GM12878 (cell line): Measurements from ENCODE around the gene PPOX. TPM values are rescaled to one million over a fixed set of nuclear protein-coding genes. Genes with fewer than 3 reads are reported as not detected.

Experiments used
- ASH2L ChIP-seq: fragments of 300-600, 200-600 bp; sonication (generic); IDR thresholded peaks from 2 replicates; pipeline ENCODE4 v1.6.1; 2017; ENCODE audit warnings: low read depth, mild to moderate bottlenecking, borderline replicate concordance
- BACH1 ChIP-seq: fragments of 450-650 bp; IDR thresholded peaks from 2 replicates; pipeline ENCODE4 v1.6.1; 2017; ENCODE audit warnings: mild to moderate bottlenecking, borderline replicate concordance
- GABPA ChIP-seq: IDR thresholded peaks from 2 replicates; pipeline ENCODE4 v1.6.1; 2014; ENCODE audit warnings: antibody characterized with exemption, low read depth, mild to moderate bottlenecking, inconsistent platforms
- HCFC1 ChIP-seq: fragments of 150-350 bp; IDR thresholded peaks from 2 replicates; pipeline ENCODE4 v1.6.1; 2014; ENCODE audit warnings: low read length
- IKZF1 ChIP-seq: fragments of 450-650 bp; conservative IDR thresholded peaks from 2 replicates; pipeline ENCODE4 v1.6.1; 2017; ENCODE audit warnings: antibody characterized with exemption, mild to moderate bottlenecking
- KDM1A ChIP-seq: fragments of 200-600 bp; sonication (generic); IDR thresholded peaks from 2 replicates; pipeline ENCODE4 v1.6.1; 2016; ENCODE audit warnings: borderline replicate concordance
- RCOR1 ChIP-seq: conservative IDR thresholded peaks from 2 replicates; pipeline ENCODE4 v1.6.1; 2012; ENCODE audit warnings: low read depth, low read length, improper control_type of control experiment
- RFX5 ChIP-seq: IDR thresholded peaks from 2 replicates; pipeline ENCODE4 v1.6.1; 2011; ENCODE audit warnings: low read depth, low read length, improper control_type of control experiment
- ZBTB33 ChIP-seq: fragments of 450-650 bp; IDR thresholded peaks from 2 replicates; pipeline ENCODE4 v1.6.1; 2017; ENCODE audit warnings: mild to moderate bottlenecking
- ZNF217 ChIP-seq: fragments of 450-650 bp; IDR thresholded peaks from 2 replicates; pipeline ENCODE4 v1.6.1; 2017; ENCODE audit warnings: antibody characterized with exemption, mild to moderate bottlenecking
- polyA plus RNA-seq, 11 experiments: library from polyadenylated mRNA; depleted of rRNA in 4 of 11; unstranded in 6 of 11; stranded (reverse) in 5 of 11; fragments of >200 nt; fragmentation: Nextera tagmentation in 4 of 11; fragmentation: Illumina TruSeq in 1 of 11; extraction: Ambion mirVana in 4 of 11; extraction: Trizol in 1 of 11; gene quantifications; 1 replicate in 1 of 11; 2 replicates in 10 of 11; pipeline versions ENCODE4 v1.2.1 to v1.2.3, GENCODE V29; 2011 to 2016; ENCODE audit warnings: inconsistent platforms in 2 of 11, missing spikeins in 2 of 11, low read depth in 1 of 11
- total RNA-seq, 4 experiments: library from RNA; depleted of rRNA in 3 of 4; stranded (reverse); fragments of >200 nt in 3 of 4; fragmentation: Illumina TruSeq in 1 of 4; extraction: Trizol in 1 of 4; gene quantifications; 2 replicates each; pipeline versions ENCODE4 v1.2.1 to v1.2.3, GENCODE V29; 2013 to 2021
- TF ChIP-seq, protein P1 (sequence below): IDR thresholded peaks from 2 replicates; pipeline ENCODE4 v1.6.1; 2012; ENCODE audit warnings: low read depth, low read length, improper control_type of control experiment

The PPOX gene
- total and polyA plus RNA-seq, 10 of the 15 experiments (the other 5 are each of a cell fraction or from before 2014, with no cell fraction given): 8.9 to 31.5 (median 20.3) TPM

DNA sequence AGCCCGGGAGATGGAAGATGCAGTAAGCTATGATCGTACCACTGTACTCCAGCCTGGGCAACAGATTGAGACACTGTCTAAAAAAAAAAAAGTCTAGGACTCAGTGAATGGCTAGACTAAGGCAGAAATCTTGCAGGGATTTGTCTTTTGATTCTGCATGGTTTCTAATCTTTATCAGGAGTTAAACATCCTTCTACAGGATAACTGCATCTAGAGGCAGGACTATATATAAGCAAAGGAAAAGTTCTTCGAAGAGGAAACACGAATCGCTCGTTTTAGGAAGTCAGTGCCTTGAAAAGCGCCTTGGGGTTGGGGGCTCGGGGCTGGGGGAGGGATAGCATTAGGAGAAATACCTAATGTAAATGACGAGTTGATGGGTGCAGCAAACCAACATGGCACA lies 13.1 kb upstream of the PPOX start (continued):
- no peak for TF ChIP-seq BACH1
- no peak for TF ChIP-seq HCFC1
- TF ChIP-seq IKZF1: no peak
- no peak for TF ChIP-seq ASH2L
- TF ChIP-seq ZBTB33: no peak
- no peak for TF ChIP-seq ZNF217
- no peak for TF ChIP-seq KDM1A
- TF ChIP-seq, protein P1, sequence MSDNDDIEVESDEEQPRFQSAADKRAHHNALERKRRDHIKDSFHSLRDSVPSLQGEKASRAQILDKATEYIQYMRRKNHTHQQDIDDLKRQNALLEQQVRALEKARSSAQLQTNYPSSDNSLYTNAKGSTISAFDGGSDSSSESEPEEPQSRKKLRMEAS: no peak
- no peak for TF ChIP-seq RCOR1
- TF ChIP-seq RFX5: no peak
- no peak for TF ChIP-seq GABPA
